Measurements from ENCODE around the gene IL19. TPM values are rescaled to one million over a fixed set of nuclear protein-coding genes. Genes with fewer than 3 reads are reported as not detected.

The IL19 gene
- total RNA-seq, 4 donors from 2014 or later: 0.60 TPM; not detected in 3

DNA sequence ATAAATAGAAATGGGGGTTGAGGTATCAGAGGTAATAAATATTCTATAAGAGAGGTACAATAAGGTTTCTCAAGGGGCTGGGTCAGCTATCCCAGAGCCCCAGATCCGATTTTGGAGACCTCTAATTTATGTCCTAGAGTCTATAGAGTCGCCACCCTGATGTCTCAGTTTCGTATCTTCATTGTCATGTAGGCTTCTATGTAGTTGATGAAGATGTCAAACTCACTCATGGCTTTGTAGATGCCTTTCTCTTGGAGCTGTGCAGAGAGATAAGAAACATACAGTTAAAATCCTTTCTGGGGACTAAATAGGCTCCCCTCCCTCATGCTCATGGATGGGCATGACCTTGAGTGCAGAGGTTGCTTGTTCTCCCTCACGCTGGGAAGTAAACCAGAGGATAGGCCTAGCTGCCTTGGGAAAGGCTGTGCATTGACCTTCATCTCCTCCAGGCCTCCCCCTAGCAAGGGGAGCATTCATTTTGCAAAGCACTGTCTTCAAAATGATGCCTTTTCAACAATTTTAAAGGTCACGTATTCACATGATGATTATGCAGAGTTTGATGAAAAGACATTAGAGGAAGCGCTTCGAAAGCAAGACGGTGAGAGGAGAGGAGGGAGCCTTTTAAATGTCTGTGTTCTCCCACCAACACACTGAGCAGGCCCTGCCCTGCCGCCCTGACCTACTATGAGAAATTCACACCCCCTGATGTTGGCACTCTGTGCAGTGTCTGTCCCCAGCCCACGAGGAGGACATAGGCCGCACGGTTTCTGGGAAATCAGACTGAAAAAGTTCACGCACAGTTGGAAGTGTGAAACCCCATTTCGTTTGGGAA lies 1.9 kb upstream of the IL19 start:
- DNase-seq (ENCODE audit: low spot score) (no peak), ATAC-seq (ENCODE audit: low FRiP score) (no peak)
- TF ChIP-seq, protein P1, sequence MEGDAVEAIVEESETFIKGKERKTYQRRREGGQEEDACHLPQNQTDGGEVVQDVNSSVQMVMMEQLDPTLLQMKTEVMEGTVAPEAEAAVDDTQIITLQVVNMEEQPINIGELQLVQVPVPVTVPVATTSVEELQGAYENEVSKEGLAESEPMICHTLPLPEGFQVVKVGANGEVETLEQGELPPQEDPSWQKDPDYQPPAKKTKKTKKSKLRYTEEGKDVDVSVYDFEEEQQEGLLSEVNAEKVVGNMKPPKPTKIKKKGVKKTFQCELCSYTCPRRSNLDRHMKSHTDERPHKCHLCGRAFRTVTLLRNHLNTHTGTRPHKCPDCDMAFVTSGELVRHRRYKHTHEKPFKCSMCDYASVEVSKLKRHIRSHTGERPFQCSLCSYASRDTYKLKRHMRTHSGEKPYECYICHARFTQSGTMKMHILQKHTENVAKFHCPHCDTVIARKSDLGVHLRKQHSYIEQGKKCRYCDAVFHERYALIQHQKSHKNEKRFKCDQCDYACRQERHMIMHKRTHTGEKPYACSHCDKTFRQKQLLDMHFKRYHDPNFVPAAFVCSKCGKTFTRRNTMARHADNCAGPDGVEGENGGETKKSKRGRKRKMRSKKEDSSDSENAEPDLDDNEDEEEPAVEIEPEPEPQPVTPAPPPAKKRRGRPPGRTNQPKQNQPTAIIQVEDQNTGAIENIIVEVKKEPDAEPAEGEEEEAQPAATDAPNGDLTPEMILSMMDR (IDR thresholded peaks at IDR 0.05): no peak

DNA sequence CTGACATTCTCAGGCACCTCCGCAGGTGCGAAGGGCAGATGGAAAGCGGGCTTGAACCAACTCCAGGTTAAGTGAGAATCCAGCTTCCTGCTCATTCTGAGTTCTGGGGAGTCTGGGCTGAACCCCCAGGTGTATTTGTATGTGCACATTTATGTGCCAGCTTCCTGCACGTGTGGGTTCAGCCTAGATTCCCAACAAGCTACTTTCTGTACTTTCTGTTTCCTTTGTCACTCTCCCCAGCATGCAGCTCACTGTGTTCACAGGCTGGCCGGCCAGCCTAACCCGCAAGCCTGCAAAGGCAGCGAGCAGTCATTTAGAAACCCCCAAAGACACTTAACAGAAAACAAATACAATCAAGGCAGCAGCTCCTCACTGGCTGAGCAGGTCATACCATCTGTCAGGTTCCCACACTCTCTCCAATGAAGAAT lies 1.3 kb upstream of the IL19 start:
- TF ChIP-seq, protein P1 (IDR thresholded peaks at IDR 0.05): no peak
- ATAC-seq (ENCODE audit: low FRiP score): no peak

GRCh38 chr1:206771338-206771692 lies 742 bp downstream of the IL19 start:
- TF ChIP-seq, protein P1 (IDR thresholded peaks at IDR 0.05): no peak
- no peak for ATAC-seq (ENCODE audit: low FRiP score)
- no peak for DNase-seq (ENCODE audit: low spot score)

More for the DNA sequence above, 1.3 kb upstream of the IL19 start:
- DNase-seq (ENCODE audit: low spot score): no peak

DNA sequence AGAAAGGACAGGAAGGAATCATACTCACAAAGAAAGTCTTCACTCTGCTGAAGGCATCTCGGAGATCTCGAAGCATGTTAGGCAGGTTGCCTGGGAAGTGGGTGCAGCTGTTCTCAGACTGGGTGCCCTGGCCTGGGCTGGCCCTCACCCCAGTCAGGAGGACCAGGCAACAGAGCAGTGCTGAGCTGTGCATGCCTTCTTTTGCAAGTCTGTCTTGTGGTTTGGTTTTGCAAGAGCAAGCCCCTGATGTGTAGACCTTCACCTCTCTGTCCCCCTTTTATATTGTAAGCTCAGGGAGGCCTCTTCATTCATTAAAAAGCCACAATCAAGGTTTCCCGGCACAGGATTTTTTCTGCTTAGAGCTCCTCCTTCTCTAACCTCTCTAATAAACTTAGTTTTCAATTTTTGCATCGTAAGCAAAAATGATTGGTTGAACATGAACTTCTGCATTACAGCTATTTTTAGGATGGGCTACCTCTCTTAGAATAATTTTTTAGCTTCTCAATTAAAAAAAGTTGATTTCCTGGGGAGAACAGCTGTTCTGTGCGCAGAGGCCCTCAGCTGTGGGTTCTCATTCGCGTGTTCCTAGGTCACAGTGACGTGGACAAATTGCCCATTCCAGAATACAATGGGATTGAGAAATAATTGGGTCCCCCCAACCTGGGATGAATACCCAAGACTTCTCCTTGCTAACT lies 1.8 kb downstream of the IL19 start, which contains the start of gene IL10:
Gene IL10 (minus strand): TSS at position 252 of the 695 bp plus-strand sequence. CDS start 59 bp downstream, at position 193.
- TF ChIP-seq, protein P1 (IDR thresholded peaks at IDR 0.05): no peak
- DNase-seq (ENCODE audit: low spot score) (no peak), ATAC-seq (ENCODE audit: low FRiP score) (no peak)

DNA sequence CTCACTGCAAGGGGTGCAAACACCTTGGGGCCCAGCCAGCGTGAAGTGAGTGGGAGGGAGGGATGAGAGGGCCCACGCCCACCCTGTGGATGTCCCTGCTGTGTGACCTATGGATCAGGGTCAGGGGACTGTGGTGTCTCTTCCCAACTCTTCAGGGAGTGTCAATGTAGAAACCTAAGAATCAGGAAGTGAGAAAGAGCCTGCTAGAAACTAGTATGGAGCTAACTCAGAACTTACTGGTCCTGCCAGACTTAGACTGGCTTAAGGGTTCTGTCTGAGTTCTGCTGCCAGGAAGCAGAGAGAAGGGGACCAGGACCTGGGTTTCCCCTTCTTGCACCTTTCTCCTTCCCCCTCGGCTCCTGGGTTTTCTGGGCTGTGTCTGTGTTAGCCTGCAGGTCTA lies 3.5 kb downstream of the IL19 start:
- TF ChIP-seq, protein P1 (IDR thresholded peaks at IDR 0.05): no peak
- no peak for DNase-seq (ENCODE audit: low spot score)
- ATAC-seq (ENCODE audit: low FRiP score): no peak

DNA sequence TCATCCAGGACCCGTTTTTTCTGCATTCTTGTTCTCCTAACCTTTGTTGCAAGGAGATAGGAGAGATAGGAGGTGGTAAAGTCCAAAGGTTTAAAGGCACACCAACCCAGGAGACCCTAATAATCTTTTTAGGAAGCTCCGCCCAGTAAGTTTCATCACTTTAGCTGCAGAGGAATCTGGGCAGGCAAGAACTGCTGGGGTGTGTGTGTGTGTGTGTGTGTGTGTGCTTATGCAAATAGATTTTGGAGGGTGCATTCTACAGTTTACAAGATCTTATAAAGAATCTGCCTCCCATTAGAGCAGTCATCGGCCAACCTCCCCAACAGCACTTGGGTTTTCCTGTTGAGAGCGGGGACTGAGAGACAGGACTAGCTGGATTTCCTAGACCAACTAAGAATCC lies 5.7 kb downstream of the IL19 start:
- ATAC-seq (ENCODE audit: low FRiP score) (no peak), DNase-seq (ENCODE audit: low spot score) (no peak)
- TF ChIP-seq, protein P1 (IDR thresholded peaks at IDR 0.05): no peak

Measured in omental fat pad (tissue), 4 donors.